GM19239 (cell line): Measurements from ENCODE around the gene LCE3E.
"Not testable (repeated sequence)": the region's sequence is repeated elsewhere in the genome, so short reads cannot be mapped to it uniquely, and the experiment has no call there.

Source experiments
- DNase-seq: peaks from one replicate; pipeline ENCODE4 v3.0.0; 2011; ENCODE audit warnings: low spot score; ENCODE audit not compliant: insufficient read length
- FAIRE-seq: peaks from 2 replicates; lab custom pipeline; 2011; peaks lifted over from hg19 to GRCh38; lab: Jason Lieb, UNC

Gene LCE3E

DNA sequence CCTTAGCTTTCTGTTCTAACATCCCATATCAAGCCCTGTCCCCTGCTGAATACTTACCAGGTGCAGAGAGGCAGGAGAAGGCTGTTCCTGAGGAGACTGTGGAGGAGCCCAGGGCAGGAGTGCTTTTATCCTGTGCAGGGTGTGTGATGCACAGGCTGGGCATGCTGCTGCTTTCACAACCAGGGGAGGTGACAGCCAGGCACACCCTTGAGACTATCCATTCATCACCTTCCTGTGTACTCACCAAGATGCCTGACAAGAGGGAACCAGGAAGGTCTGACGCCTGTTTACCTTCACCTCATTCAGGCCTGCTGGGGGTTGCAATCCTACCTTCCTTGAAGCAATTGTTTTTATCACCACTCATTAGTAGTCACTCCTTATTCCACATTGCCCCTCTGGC, at the start of gene LCE3E:
Gene LCE3E, minus strand, starts transcription at position 100 of the 400 bp plus-strand sequence. CDS start 572 bp downstream, outside the sequence.
- FAIRE-seq (no peak), DNase-seq (no peak)

GRCh38 chr1:152613511-152613910, 46.9 kb upstream of the LCE3E start, which contains the start of gene LCE3B:
Gene LCE3B (plus strand): TSS chr1:152613811. CDS start chr1:152613811, 0 bp downstream.
- FAIRE-seq = no peak
- DNase-seq = no peak

DNA sequence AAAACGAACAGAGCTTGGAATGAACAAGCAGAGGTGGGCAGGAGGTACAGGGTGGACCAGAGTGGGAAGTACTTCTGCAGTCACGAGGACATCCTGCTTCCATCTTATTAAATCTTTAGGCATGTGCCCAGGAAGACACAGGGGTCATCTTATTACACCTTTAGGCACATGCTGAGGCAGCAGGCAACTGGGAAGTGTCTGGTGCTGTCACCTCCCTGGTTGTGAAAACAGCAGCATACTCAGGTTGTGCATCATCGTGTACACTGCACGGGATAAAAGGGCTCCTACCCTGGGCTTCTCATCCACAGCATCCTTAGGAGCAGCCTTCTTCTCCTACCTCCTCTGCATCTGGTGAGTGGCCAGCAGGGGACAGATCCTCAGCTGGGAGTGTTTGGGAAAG, 33.4 kb upstream of the LCE3E start, which contains the start of gene LCE3C:
Gene LCE3C, plus strand, starts transcription at position 301 of the 400 bp plus-strand sequence. CDS start 498 bp downstream, outside the sequence.
- DNase-seq = no peak
- FAIRE-seq = no peak

DNA sequence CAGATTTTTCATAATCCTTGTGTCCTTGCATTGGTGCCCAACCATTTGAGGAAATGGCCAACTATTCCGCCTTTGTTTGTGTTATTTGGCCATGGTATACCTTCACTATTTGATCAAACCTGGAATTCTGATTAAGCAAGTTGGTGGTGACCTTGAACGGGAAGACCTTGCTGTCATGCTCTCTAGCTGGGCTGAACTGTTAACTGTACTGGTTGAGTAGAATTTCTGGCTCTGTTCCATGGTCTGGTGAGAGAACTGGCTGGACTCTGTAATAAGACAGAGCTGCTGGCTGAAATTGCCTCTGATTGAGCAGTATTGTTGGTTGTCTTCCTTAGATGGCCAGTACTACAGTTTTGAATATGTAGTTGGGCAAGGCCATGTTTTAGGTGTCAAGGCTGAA, 30.4 kb upstream of the LCE3E start:
- DNase-seq (no peak), FAIRE-seq (no peak)

DNA sequence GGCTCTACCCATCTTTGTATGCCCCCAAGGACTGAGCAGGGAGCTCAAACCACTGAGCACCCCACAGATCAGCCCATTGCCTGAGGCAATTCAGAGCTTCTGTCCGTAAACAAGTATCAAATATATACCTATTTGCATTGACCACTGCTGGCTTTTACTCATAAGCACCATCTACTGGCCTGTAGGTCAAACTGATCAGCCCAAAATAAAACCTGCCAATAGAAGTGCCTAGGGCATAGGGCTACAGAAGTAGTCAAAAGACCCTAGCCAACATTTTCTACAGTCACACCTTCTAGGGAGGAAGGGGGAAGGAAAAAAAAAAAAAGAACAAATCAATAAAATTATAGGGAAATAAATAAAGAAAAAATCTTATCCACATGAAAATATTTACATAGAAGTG, 19.0 kb upstream of the LCE3E start:
- FAIRE-seq (no peak), DNase-seq (no peak)

GRCh38 chr1:152582647-152583046, 16.1 kb upstream of the LCE3E start:
- DNase-seq = no peak

DNA sequence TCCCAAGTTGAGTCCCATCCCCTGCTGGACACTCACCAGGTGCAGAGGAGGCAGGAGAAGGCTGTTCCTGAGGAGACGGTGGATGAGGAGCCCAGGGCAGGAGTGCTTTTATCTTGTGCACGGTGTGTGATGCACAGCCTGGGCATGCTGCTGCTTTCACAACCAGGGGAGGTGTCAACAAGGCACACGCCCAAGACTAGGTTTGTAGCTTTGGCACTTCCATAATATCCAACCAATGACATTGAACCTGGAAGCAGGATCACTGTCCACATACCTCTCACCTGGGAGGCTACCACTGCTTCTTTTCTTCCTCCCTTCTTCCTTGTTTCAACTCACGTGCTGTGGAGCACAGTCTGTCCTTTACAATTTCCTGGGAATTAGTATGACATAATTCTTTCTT, 13.9 kb upstream of the LCE3E start, which contains the start of gene LCE3D:
Gene LCE3D, minus strand, starts transcription at position 84 of the 400 bp plus-strand sequence. CDS start 580 bp downstream, outside the sequence.
- FAIRE-seq = no peak
- DNase-seq = no peak

More at GRCh38 chr1:152582647-152583046, 16.1 kb upstream of the LCE3E start:
- FAIRE-seq = no peak

DNA sequence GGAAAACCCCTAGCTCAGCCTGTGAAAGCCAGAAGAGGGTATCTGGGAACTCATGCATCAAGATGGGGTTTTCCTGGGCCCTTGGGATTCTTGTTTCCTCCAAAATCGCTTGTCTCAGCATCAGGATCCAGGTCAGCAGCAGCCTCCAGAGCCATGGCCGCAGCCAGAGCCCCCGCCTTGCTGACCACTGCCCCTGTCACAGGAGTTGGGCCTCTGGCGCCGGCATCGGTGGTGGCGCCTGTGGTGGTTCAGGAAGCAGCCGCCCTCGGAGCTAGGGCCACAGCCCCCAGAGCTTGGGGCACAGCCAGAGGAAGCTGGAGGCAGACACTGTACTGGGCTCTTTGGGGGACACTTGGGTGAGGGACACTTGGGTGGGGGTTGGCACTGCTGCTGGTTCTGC, 12.9 kb upstream of the LCE3E start:
- not testable (repeated sequence) for FAIRE-seq, DNase-seq

GRCh38 chr1:152577168-152577567, 10.6 kb upstream of the LCE3E start:
- FAIRE-seq (no peak), DNase-seq (no peak)

DNA sequence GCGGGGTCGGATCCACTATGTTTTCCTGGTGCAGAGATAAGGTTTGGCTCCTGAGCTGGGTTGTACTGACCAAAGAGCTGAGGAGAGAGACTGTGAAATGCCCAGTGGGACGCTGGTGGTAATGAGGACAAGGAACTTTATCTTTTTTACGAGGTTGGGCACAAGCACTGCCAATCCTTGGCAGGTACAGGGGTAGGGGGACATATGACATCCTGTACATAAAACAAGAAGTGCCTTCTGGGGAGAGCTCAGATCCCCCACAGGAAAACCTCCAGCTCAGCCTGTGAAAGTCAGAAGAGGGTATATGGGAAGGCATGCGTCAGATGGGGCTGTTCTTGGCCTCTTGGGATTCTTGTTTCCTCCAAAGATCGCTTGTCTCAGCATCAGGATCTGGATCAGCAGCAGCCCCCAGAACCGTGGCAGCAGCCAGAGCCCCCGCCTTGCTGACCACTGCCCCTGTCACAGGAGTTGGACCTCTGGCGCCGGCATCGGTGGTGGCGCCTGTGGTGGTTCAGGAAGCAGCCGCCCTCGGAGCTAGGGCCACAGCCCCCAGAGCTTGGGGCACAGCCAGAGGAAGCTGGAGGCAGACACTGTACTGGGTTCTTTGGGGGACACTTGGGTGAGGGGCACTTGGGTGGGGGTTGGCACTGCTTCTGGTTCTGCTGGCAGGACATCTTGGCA, 905 bp downstream of the LCE3E start:
- DNase-seq (no peak), FAIRE-seq (no peak)

- DNase-seq = no peak
- FAIRE-seq = no peak
Observed at GRCh38 chr1:152565115-152565514, 1.5 kb downstream of the LCE3E start.

DNA sequence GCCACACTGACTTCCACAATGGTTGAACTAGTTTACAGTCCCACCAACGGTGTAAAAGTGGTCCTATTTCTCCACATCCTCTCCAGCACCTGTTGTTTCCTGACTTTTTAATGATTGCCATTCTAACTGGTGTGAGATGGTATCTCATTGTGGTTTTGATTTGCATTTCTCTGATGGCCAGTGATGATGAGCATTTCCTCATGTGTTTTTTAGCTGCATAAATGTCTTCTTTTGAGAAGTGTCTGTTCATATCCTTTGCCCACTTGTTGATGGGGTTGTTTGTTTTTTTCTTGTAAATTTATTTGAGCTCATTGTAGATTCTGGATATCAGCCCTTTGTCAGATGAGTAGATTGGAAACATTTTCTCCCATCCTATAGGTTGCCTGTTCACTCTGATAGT, 18.2 kb downstream of the LCE3E start:
- FAIRE-seq, DNase-seq: not testable (repeated sequence)

- FAIRE-seq = no peak
- DNase-seq = no peak
Observed at GRCh38 chr1:152546704-152547103, 19.9 kb downstream of the LCE3E start.

GRCh38 chr1:152543820-152544219, 22.8 kb downstream of the LCE3E start:
- no peak for DNase-seq
- no peak for FAIRE-seq

GRCh38 chr1:152539901-152540300, 26.7 kb downstream of the LCE3E start:
- FAIRE-seq (no peak), DNase-seq (no peak)

DNA sequence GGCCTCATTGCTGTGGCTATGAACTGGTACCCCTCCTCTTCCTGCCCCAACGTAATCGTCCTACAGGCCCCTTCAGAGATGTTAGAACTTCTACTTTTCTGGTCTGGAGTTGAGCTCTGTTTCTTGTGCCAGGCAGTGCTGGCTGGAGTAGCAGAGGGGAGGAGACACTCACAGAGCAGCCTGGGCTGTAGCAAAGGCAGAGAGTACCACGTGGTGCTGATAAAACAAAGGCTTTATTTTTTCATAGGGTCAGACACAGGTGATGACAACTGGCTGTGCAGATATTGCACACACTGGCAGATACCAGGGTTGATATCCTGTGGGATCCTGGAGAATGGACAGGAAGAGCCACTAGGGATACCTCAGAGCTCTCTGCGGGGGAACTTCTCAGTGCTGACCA, 29.1 kb downstream of the LCE3E start:
- DNase-seq (no peak), FAIRE-seq (no peak)

GRCh38 chr1:152535774-152536173, 30.8 kb downstream of the LCE3E start:
- FAIRE-seq = no peak
- no peak for DNase-seq

- no peak for DNase-seq
Observed at GRCh38 chr1:152533327-152533938, 33.1 kb downstream of the LCE3E start.

DNA sequence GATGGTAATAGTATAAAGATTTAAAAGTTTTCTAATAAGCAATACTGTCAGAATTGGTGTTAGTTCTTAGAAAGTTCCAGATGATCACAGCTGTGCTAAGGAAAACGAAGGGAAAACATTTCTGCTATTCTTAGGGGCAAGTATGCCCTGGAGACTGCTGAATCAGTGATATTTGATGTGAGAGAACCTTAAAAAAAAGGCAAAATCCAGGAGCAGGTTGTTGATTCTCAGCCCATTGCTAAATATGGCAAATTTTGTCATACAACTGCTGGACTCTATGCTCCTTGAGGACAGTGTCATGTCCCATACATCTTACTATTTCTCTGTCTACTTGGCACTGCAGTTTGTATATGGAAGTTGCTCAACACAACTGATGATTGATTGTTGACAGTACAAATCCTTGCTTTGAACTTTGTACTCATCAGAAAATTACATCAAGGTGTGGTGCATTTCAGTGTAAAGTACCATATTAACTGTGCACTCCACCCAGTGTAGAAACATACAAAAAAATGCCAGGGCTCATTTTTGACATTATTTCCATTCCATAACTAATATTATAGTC, 41.4 kb downstream of the LCE3E start:
- FAIRE-seq = no peak
- DNase-seq = no peak

More at GRCh38 chr1:152533327-152533938, 33.1 kb downstream of the LCE3E start:
- peak; percentile 23 for FAIRE-seq

- DNase-seq (no peak), FAIRE-seq (no peak)
Observed at GRCh38 chr1:152520561-152521090, 46.0 kb downstream of the LCE3E start.

DNA sequence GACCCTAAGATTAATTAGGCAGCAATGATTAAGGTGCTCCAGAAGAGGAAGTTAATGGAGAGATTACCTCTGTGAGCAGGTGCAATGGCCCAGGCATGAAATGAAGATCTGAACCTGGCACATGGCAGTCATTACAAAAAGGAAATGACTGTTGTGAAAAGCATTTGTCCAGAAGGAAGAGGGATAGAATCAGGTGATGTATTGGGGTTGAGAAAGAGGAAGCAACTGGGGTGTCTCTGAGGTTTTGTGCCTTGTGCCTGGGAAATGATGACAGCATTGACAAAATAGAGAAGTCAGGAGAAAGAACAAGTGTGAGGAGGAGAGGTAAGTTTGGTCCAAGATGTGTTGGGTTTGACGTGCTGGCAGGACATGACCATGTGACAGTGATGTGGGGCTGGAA, 46.7 kb downstream of the LCE3E start:
- no peak for FAIRE-seq

More for the DNA sequence above, 46.7 kb downstream of the LCE3E start:
- no peak for DNase-seq
